ENCODE data around the gene SARDH.
"Not testable (repeated sequence)": the region's sequence is repeated elsewhere in the genome, so short reads cannot be mapped to it uniquely, and the experiment has no call there.

The SARDH gene

GRCh38 chr9:133775951-133776905, 38.1 kb upstream of the SARDH start:
- no peak for DNase-seq

GRCh38 chr9:133775291-133775690, 37.1 kb upstream of the SARDH start:
- no peak for DNase-seq

GRCh38 chr9:133774799-133775198, 36.6 kb upstream of the SARDH start:
- DNase-seq: no peak

- no peak for DNase-seq
Observed at GRCh38 chr9:133773889-133774655, 35.9 kb upstream of the SARDH start.

- no peak for DNase-seq
Observed at GRCh38 chr9:133772581-133772980, 34.4 kb upstream of the SARDH start.

- no peak for DNase-seq
Observed at GRCh38 chr9:133771486-133772482, 33.6 kb upstream of the SARDH start.

- no peak for DNase-seq
Observed at GRCh38 chr9:133770076-133770777, 32.1 kb upstream of the SARDH start.

GRCh38 chr9:133769511-133770075, 31.4 kb upstream of the SARDH start:
- no peak for DNase-seq

- no peak for DNase-seq
Observed at GRCh38 chr9:133768859-133769510, 30.8 kb upstream of the SARDH start.

- DNase-seq: no peak
Observed at GRCh38 chr9:133768371-133768858, 30.3 kb upstream of the SARDH start.

GRCh38 chr9:133767625-133768024, 29.5 kb upstream of the SARDH start:
- no peak for DNase-seq

GRCh38 chr9:133767008-133767407, 28.9 kb upstream of the SARDH start:
- DNase-seq: no peak

GRCh38 chr9:133766234-133766633, 28.1 kb upstream of the SARDH start:
- DNase-seq: not testable (repeated sequence)

GRCh38 chr9:133763272-133764183, 25.4 kb upstream of the SARDH start:
- no peak for DNase-seq

GRCh38 chr9:133762488-133763271, 24.5 kb upstream of the SARDH start:
- DNase-seq: no peak

- DNase-seq: no peak
Observed at GRCh38 chr9:133761641-133762248, 23.6 kb upstream of the SARDH start.

GRCh38 chr9:133760713-133761290, 22.6 kb upstream of the SARDH start:
- no peak for DNase-seq

GRCh38 chr9:133759946-133760345, 21.8 kb upstream of the SARDH start:
- DNase-seq: no peak

All from NCI-H1092 (cell line).